CD4-positive, alpha-beta T cell treated with Interleukin-17A for 1 hour (primary cell): ENCODE results near the gene SERPINE1.

ENCODE experiments used
- DNase-seq: peaks from one replicate; pipeline ENCODE4 v3.0.0-alpha.2; 2020

The SERPINE1 gene

GRCh38 chr7:101170617-101171441 lies 43.9 kb downstream of the SERPINE1 start:
- DNase-seq: peak; percentile 33

- DNase-seq: no peak
Measured at GRCh38 chr7:101171442-101171837, 44.5 kb downstream of the SERPINE1 start.

DNA sequence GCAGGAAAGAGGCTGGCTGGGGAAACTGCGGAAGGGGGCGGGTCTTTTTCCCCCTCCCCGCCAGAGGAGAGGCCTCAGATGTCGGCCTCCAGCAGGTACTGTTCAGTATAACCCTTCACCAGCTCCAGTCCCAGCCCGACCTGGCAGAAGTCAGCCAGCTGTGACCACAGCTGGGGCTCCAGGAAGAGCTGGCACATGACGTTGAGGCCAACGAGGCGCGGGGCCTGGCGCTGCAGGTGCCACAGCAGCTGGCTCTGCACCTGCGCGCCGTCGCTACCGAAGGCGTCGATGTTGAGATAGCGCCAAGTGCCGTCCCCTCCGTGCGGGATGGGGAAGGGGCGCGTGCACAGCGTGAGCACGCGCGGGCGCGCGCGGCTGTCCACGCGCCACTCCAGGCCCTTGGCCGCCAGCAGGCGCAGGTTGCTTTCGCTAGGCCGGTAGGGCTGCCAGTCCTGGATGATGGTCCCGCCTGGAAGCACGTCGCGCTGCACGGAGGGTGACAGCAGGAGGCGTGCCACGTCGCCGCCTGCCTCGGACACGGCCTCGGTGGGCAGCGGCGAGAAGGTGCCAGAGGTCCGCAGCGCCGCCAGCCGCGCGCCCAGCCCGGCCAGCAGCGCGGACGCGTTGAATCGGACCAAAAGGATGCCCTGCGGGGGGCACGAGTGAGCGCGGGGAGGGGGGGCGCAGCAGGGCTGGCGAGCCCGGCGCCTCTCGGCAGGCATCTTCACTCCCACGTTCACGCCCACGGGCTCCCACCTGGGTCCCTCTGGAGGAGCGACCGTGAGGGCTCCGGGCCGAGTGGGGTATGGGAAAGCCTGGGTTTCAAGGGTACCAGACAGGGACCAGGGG lies 45.3 kb downstream of the SERPINE1 start:
- DNase-seq: peak; percentile 23

DNA sequence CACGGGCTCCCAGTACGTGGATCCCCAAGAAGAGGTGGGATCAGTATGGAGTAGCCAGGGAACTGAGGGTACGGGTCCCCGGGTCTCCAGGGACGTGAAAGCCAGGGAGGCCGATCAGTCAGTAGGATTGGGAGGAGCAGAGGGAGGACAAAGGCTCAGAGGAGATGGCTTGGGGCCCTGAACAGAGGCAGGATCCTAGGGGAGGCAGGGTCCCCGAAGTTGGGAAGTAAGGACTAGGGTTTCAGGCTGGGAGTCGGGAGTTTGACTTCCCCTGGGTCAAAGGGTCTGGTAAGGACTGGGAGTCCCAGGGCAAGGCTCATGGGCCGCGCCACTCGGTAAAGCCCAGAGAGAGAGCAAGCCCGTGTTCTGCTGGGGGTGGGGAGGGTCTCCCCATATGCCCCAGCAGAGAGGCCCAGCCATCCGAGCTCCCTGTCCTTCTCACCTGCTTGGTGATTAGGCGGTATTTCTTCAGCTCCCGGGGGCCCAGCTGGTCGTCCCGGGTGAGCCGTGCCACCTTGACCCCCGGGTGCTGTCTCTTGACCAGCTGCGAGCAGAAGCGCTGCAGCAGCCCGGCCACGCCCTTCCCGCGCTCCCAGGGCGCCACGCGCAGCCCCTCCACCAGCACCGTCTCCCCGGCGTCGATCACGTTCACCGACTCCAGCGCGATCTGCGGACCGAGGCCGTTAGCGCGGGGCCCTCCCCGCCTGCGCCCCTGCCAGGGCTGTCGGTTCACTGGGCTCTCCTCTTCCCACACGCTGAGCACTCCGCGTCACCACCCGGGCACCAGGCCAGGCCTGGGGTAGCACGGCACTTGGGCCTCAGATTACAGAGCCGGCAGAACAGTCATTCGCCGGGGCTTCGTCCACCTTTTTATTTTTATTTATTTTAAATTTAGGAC lies 46.2 kb downstream of the SERPINE1 start:
- no peak for DNase-seq

- DNase-seq: peak; percentile 78
Measured at GRCh38 chr7:101173752-101174244, 46.9 kb downstream of the SERPINE1 start.

DNA sequence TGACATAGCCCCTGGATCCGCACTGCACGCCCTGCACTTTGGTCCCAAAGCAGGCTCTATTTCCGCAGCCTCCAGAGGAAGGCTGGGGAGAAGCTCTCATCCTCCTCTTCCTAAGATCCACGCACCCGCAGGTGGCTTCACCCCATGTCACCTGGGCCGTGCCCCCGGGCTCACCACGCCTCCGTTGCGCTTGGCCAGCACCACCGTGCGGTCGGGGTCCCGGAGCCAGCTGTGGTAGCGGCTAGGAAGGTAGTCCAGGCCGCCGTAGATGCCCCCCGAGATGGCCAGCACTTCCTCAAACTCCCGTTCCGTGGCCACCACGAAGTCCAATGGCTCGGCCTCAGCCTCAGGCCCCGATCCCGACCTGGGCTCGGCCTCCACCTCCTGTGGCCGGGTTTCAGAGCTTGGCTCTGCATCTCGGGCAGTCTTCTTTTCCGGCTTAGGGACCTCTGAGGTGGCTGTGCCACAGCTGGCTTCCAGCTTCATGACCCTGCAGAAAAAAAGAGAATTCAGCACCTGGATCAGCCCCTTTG lies 47.5 kb downstream of the SERPINE1 start:
- no peak for DNase-seq

GRCh38 chr7:101175664-101176063 lies 48.8 kb downstream of the SERPINE1 start:
- DNase-seq: no peak

GRCh38 chr7:101177644-101178043 lies 50.7 kb downstream of the SERPINE1 start:
- DNase-seq: no peak

DNA sequence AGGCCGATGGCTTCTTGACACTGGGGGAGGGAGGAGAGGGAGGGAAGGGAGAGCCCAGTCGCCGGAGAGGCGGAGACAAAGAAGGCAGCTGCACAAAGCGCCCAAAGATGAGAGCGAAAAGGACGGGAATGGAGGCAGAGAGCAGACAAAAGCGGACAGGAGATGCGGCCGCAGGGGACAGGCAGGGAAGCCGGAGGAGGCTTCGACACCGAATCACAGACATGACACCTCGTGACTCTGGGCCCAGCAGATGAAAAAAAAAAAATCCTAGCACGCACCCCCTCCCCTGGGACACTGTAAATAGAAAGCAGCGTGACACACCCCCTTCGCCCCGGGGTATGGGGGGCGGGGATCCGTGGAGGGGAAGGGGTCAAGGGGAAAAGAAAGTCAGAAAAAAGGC lies 52.2 kb downstream of the SERPINE1 start:
- no peak for DNase-seq

DNA sequence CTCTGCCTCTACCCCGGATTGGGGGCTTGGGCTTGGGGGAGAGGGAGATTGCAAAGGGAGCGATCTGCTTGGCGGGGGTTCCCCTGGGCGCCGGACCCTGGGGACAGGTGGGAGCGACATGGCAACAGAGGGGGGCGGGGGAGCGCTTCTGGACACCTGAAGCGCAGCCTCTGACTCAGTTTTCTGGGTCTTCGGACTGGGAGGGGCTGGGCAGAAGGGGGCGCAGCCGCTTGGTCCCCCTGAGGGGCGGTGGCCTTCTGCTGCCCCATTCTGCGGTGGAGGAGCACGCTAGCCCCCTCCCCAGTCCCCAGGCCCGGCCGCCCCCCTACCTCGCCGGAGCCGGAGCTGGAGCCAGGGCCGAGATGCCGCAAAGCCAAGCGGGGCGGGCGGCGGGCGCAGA lies 52.8 kb downstream of the SERPINE1 start:
- DNase-seq: no peak

GRCh38 chr7:101180130-101180755 lies 53.3 kb downstream of the SERPINE1 start, which contains the start of gene NAT16:
Gene NAT16, minus strand, starts transcription at chr7:101180293. Its CDS starts 5,486 bp downstream, at chr7:101174807.
- DNase-seq: no peak

- DNase-seq: no peak
Measured at GRCh38 chr7:101185258-101185839, 58.4 kb downstream of the SERPINE1 start.

DNA sequence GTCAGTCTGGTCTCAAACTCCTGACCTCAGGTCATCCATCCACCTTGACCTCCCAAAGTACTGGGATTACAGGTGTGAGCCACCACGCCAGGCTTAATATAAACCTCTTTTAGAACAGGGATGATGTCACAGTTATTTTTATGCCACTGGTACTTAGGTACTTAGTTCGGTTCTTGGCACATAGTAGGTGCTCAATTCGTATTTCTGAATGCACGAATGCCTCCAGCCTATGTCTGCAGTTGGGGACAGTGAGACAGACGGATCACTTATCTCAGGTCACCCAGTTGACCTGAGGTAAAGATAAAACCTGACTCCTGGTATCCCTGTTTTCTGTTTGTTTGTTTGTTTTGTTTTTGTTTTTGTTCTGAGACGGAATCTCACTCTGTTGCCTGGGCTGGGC lies 59.3 kb downstream of the SERPINE1 start:
- no peak for DNase-seq

- no peak for DNase-seq
Measured at GRCh38 chr7:101186844-101187428, 60.0 kb downstream of the SERPINE1 start.
